BE2C (cell line): ENCODE results near the gene SPEN.

Experiments used
- DNase-seq: peaks from one replicate; pipeline ENCODE4 v3.0.0-alpha.2; 2020
- H3K27me3 ChIP-seq: fragments of 250-450 bp; sonication (Bioruptor Pico); 2 replicates; pipeline ENCODE4 v1.5.1; 2020; ENCODE audit warnings: mild to moderate bottlenecking
- H3K36me3 ChIP-seq: fragments of 250-450 bp; sonication (Bioruptor Pico); 2 replicates; pipeline ENCODE4 v1.5.1; 2020; ENCODE audit warnings: mild to moderate bottlenecking
- H3K4me1 ChIP-seq: fragments of 250-450 bp; sonication (Bioruptor Pico); 2 replicates; pipeline ENCODE4 v1.5.1; 2020
- H3K4me3 ChIP-seq: 2 replicates; pipeline ENCODE4 v1.5.1; 2011; ENCODE audit warnings: low read depth, low read length
- H3K9me3 ChIP-seq: fragments of 250-450 bp; sonication (Bioruptor Pico); 2 replicates; pipeline ENCODE4 v1.5.1; 2020
- TF ChIP-seq, protein P1 (sequence below): IDR thresholded peaks from 2 replicates; pipeline ENCODE4 v1.5.1; 2012; ENCODE audit warnings: mild to moderate bottlenecking, low read depth, low read length

Gene SPEN

DNA sequence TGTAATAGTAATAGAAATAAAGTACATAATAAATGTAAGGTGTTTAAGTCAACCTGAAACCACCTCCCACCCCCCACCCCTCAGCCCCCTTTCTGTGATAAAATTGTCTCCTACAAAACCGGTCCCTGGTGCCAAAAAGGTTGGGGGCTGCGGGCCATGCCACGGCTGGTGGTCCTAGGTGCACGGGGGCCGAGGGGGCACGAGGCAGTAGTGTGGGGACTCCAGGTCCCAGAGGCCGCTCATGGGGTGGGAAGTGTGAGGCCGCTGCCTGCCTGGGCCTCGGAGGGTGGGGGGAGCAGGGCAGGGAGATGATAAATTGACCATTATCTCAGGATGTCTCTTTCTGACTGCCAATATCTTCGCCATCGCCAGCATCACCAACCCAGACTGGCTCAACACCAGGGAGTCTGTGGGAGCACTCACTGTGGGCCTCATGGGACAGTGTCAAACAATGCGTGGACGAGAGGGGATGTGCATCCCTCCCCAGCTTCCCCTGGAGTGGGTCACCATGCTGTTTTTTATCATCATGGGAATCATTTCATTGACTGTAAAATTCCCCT lies 121.9 kb downstream of the SPEN start:
- DNase-seq = no peak
- TF ChIP-seq, protein P1, sequence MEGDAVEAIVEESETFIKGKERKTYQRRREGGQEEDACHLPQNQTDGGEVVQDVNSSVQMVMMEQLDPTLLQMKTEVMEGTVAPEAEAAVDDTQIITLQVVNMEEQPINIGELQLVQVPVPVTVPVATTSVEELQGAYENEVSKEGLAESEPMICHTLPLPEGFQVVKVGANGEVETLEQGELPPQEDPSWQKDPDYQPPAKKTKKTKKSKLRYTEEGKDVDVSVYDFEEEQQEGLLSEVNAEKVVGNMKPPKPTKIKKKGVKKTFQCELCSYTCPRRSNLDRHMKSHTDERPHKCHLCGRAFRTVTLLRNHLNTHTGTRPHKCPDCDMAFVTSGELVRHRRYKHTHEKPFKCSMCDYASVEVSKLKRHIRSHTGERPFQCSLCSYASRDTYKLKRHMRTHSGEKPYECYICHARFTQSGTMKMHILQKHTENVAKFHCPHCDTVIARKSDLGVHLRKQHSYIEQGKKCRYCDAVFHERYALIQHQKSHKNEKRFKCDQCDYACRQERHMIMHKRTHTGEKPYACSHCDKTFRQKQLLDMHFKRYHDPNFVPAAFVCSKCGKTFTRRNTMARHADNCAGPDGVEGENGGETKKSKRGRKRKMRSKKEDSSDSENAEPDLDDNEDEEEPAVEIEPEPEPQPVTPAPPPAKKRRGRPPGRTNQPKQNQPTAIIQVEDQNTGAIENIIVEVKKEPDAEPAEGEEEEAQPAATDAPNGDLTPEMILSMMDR = no peak
- Histone ChIP-seq H3K27me3 (no peaks in the 10 kb centered on the region), H3K36me3 (no peaks in the 10 kb centered on the region), H3K4me3 (no peak overlapping the region), H3K9me3 (no peaks in the 10 kb centered on the region), H3K4me1 (no peaks in the 10 kb centered on the region)

DNA sequence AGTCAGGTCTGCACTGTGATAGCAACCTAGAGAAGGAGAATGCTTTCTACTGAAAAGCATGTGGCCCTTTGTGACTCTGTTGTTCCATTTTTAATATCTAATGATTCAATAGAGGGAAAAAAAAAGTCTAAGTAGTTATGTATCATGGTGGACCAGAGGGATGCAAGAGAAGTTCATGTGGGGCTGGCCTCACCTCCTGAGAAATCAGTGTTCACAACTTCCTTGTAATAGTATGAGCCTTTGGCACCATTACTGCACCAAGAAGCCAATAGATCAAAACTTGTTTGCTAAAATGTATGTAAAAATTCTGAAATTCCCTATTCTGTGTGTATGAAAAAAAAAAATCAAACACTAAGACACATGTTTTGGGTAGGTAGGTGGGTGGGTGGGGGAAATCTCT lies 123.4 kb downstream of the SPEN start:
- Histone ChIP-seq H3K9me3 (no peaks in the 10 kb centered on the region), H3K4me1 (no peaks in the 10 kb centered on the region), H3K36me3 (no peaks in the 10 kb centered on the region), H3K27me3 (no peaks in the 10 kb centered on the region), H3K4me3 (no peak overlapping the region)
- no peak for DNase-seq
- TF ChIP-seq, protein P1 = no peak

DNA sequence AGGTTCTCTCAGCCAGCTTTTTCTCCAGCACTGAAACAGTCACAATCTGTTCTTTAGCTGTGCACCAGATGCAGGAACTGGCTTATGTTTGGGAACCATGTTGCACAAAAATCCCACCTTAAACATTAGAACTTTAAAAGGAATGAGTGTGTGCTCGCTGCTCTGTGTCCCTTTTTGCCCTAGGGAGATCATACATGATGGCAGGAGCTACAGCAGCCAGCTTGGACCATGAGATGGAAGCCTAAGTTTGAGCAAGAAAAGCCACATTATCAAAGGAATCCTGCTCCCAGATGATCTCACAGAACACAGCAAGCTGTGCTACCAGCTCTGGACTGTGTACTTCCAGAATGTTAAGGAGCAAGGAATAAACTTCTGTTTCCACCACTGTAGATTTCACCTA lies 124.9 kb downstream of the SPEN start:
- DNase-seq = no peak

DNA sequence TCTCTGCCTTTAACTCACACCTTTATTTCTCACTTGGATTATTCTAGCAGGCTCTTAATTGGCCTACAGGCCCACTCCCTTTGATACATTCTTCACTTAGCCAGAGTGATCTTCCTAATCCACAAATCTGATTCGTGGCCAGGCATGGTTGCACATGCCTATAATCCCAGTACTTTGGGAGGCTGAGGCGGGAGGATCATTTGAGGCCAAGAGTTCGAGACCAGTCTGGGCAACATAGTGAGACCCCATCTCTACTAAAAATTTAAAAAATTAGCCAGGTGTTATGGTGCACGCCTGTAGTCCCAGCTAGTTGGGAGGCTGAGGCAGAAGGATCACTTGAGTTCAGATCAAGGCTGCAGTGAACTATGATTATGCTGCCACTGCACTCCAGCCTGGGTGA lies 126.3 kb downstream of the SPEN start:
- no peaks in the 10 kb centered on the region for H3K27me3 ChIP-seq
- no peaks in the 10 kb centered on the region for H3K36me3 ChIP-seq
- H3K9me3 ChIP-seq = no peaks in the 10 kb centered on the region
- no peak overlapping the region for H3K4me3 ChIP-seq
- TF ChIP-seq, protein P1 = no peak
- H3K4me1 ChIP-seq = no peaks in the 10 kb centered on the region
- no peak for DNase-seq

More for the DNA sequence above, 124.9 kb downstream of the SPEN start:
- H3K9me3 ChIP-seq = no peaks in the 10 kb centered on the region
- H3K27me3 ChIP-seq = no peaks in the 10 kb centered on the region
- TF ChIP-seq, protein P1 = no peak
- H3K4me3 ChIP-seq = no peak overlapping the region
- no peaks in the 10 kb centered on the region for H3K4me1 ChIP-seq
- no peaks in the 10 kb centered on the region for H3K36me3 ChIP-seq

- Histone ChIP-seq H3K4me1 (no peaks in the 10 kb centered on the region), H3K4me3 (peak overlapping the region; percentile 67), H3K36me3 (no peaks in the 10 kb centered on the region), H3K27me3 (no peaks in the 10 kb centered on the region), H3K9me3 (no peaks in the 10 kb centered on the region)
- DNase-seq = no peak
- TF ChIP-seq, protein P1 = no peak
Measured at GRCh38 chr1:15974855-15975254, 127.3 kb downstream of the SPEN start.

GRCh38 chr1:15975358-15975804 lies 127.9 kb downstream of the SPEN start:
- TF ChIP-seq, protein P1 = no peak
- H3K9me3 ChIP-seq = no peaks in the 10 kb centered on the region
- peak; percentile 65 for DNase-seq
- no peaks in the 10 kb centered on the region for H3K27me3 ChIP-seq
- no peaks in the 10 kb centered on the region for H3K36me3 ChIP-seq
- H3K4me3 ChIP-seq = peak overlapping the region; percentile 67
- H3K4me1 ChIP-seq = no peaks in the 10 kb centered on the region
